GM12865 (cell line): ENCODE data around the gene PLEKHG4B.

ENCODE experiments used
- DNase-seq: peaks from one replicate; pipeline ENCODE4 v3.0.0; 2010; ENCODE audit warnings: low read depth
- H3K4me3 ChIP-seq: 2 replicates; pipeline ENCODE4 v1.5.1; 2011; ENCODE audit warnings: mild to moderate bottlenecking, low read depth, low read length, control low read depth
- TF ChIP-seq, protein P1 (sequence below): IDR thresholded peaks from 2 replicates; pipeline ENCODE4 v1.5.1; 2011; ENCODE audit warnings: low read length, control low read depth, low read depth, inconsistent platforms; ENCODE audit not compliant: insufficient read depth; ENCODE audit errors: missing control alignments

The PLEKHG4B gene

DNA sequence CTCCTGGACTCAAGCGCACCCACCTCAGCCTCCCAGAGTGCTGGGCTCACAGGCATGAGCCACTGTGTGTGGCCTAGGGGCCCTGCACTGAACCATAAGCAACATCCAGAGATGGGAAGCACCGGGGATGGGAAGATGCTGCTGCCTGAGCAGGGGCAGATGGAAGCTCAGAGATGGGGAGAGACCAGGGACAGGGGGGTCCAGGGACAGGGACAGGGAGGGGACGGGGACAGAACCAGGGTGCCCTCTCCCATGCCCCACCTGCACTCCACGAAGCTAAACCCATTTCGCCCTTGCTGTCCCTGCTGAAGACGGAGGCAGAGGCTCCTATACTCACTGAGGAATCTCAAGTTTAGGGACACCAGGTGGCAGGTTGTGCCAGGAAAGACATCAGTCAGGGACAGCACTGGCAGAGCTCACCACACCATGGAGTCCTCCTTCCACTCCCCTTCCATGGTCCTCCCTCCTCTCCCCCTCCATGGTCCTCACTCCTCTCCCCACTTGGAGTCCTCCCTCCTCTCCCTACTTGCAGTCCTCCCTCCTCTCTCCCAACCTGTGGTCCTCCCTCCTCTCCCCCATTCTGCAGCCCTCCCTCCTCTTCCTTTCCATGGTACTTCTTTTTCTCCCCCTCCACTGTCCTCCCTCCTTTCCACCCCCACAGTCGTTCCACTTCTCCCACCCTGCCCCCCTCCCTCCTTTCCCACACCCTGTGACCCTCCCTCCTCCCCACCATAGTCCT lies 53.8 kb downstream of the PLEKHG4B start:
- TF ChIP-seq, protein P1, sequence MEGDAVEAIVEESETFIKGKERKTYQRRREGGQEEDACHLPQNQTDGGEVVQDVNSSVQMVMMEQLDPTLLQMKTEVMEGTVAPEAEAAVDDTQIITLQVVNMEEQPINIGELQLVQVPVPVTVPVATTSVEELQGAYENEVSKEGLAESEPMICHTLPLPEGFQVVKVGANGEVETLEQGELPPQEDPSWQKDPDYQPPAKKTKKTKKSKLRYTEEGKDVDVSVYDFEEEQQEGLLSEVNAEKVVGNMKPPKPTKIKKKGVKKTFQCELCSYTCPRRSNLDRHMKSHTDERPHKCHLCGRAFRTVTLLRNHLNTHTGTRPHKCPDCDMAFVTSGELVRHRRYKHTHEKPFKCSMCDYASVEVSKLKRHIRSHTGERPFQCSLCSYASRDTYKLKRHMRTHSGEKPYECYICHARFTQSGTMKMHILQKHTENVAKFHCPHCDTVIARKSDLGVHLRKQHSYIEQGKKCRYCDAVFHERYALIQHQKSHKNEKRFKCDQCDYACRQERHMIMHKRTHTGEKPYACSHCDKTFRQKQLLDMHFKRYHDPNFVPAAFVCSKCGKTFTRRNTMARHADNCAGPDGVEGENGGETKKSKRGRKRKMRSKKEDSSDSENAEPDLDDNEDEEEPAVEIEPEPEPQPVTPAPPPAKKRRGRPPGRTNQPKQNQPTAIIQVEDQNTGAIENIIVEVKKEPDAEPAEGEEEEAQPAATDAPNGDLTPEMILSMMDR: no peak

DNA sequence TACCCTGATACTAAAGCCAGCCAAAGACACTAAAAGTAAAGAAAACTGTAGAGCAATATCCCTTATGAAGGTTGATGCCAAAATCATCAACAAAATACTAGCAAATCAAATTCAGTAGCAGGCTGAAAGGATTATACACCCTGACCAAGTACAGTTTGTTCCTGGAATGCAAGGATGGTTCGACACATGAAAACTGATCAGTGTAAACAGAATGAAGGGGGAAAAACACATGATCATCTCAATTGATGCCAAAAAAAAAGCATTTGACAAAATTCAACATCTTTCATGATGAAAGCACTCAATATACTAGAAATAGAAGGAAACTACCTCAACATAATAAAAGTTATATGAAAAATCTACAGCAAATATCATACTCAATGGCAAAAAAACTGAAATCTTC lies 55.8 kb downstream of the PLEKHG4B start:
- TF ChIP-seq, protein P1: no peak
- no peak for DNase-seq
- no peak overlapping the region for H3K4me3 ChIP-seq

More for the DNA sequence above, 53.8 kb downstream of the PLEKHG4B start:
- DNase-seq: no peak
- no peak overlapping the region for H3K4me3 ChIP-seq

GRCh38 chr5:149745-150485 lies 57.9 kb downstream of the PLEKHG4B start:
- DNase-seq: no peak
- H3K4me3 ChIP-seq: no peak overlapping the region
- TF ChIP-seq, protein P1: no peak

DNA sequence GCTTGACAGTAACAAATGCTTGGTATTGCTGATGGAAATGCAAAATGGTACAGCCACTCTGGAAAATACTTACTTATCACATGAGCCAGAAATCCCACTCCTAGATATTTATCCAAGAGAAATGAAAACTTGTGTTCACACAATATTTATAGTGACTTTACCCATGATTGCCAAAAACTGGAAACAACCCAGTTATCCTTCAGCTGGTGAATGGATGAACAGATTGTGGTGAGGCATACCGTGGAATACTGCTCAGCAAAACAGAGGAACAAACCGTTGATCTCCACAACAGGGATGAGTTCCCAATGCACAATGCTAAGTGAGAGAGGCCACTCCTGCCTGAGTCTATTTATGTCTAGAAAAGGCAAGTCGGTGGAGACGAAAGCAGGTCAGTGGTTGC lies 58.8 kb downstream of the PLEKHG4B start:
- H3K4me3 ChIP-seq: no peak overlapping the region
- DNase-seq: no peak
- TF ChIP-seq, protein P1: no peak

- no peak overlapping the region for H3K4me3 ChIP-seq
- DNase-seq: no peak
- TF ChIP-seq, protein P1: no peak
These were observed 60.1 kb downstream of the PLEKHG4B start for GRCh38 chr5:152077-152476.

DNA sequence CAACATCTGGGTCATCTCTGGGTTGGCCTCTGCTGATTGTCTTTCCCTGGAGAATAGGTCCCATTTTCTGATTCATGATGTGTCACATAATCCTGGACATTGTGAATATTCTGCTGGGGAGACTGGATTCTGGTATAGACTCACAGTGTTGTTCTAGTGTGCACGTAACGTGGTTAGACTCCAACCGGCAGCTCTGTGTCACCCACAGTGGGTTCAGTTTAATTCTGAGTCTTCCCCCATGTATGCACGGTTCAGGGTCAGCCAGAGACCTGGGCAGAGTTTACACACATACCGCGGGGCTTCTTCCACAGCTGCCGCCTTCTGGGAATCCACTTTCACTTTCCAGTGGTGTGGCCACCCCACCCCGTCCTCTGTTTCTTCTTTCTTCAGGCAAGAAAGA lies 61.3 kb downstream of the PLEKHG4B start:
- TF ChIP-seq, protein P1: no peak
- DNase-seq: no peak
- H3K4me3 ChIP-seq: no peak overlapping the region

- no peak overlapping the region for H3K4me3 ChIP-seq
- no peak for DNase-seq
- TF ChIP-seq, protein P1: no peak
These were observed 62.3 kb downstream of the PLEKHG4B start for GRCh38 chr5:154236-154635.
